NCI-H2171 (cell line): ENCODE measurements around the gene COL18A1.
A peak's percentile ranks its signal among the peaks of the same experiment; 100 is the strongest.

ENCODE experiments used
- DNase-seq: peaks from one replicate; lab custom pipeline; 2025; lab: John Stamatoyannopoulos, UW

Gene COL18A1

DNA sequence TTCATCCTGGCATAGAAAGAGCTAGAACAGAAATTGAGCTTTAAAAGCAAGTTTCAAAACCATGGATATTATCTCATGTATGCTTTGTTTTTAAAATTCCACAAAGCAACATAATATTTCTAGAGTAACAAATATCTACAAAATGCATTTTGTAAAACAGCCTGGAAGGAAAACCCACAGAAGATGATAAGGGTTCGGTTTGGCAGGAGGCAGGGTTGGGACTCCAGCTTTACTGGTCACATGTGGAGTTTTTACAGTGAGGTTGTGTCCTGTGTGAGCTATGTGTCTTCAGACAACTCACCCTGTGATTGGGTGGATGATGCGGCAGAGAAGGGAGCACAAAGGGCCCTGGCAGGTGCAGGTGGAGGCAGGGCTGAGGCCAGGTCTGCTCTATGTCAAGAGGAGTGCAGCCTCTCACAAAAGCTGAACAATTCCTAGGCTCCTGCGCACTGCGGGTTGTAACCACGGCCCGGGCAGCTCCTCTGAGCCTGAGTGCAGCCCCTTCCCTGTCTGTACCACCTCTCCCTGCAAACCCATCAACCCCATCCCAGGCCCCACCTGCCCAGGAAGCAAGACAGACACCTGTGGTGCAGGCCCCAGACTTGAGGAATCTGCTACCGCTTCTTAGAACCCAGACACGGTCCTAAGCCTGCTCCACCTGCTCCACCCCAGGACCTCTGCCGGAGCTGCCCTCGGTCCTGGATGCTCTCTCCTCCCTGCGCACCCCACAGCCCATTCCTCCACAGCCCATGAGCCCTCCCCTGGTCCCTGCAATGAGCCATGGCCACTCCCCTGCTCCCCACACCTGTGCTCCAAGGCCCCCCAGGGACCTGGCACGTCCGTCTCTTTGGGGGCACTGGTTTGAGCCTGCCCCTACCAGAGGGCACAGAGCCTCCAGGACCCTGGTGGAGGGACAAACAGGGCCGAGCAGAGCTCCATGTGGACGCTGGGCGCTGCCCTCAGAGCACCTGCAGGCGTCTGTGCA lies 2.8 kb upstream of the COL18A1 start:
- DNase-seq = no peak

DNA sequence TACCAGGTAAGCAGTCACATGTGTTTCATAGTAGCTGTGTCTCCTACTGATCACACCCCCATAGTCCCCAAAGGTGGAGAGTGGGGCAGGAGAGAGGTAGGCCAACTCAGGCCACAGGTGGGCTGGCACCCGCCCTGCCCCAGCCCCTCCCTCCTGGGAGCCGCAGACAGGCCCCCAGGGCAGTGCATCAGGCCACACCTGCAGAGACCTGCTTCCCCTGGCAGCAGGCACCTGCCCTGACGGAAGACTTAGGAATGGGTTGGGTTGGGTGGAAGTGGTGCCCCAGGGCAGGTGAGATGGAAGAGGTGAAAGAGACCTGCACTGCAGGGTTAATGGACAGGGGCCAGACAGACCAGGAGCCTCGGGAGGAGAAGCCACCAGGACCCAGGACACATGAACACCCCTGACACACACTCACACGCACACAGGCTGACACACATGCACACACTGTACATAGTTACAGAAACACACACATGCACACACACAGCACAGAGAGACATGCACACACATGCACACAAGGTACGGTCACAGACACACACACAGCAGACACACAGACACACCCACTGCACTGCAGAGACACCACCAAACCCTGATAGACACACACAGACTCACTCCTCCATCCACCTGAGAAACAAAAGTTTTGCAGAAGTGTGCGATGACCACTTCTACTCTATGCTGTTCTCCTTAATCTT lies 1.7 kb upstream of the COL18A1 start:
- DNase-seq = no peak

DNA sequence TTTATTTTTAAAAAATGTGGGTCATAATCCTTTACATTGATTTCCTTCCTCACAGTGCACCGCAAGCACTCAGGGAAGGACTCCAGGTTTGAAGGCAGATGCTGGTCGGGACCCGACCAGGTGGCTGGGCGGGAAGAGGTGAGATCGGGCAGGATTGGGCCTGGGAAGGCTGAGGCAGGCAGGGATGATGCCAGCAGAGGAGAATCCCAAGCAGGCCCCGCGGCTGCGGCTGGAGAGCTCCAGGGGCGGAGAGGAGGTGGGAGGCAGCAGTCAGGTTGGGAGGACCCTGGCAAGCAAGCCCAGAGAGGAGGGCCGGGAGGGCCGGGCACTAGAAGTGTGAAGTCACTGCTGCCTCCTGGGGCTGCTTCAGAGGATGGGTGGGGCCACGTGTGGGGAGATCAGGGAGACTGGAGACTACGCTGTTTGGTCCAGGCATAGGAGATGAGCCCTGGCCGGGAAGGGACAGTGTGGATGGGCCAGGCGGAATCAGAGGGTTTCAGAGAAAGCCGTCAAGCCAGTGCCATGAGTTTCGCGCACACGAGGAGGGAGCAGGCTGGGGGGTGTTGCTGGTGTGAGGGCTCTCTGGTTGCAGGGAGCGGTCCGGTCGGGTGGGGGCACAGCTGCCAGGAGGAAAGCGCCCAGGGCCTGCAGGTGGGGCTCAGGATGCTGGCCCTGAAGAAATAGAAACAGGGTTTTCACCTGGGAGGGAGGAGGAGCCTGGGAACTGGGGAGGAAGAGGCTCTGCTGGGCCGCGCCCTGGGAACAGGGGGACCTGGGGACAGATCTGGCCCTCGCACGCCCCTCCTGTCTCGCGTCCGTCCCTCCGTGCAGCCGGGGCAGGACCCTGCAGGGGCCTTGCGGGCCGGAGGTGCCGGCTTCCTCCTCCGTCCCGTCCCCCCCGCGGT lies 888 bp upstream of the COL18A1 start:
- DNase-seq = peak; percentile 67

DNA sequence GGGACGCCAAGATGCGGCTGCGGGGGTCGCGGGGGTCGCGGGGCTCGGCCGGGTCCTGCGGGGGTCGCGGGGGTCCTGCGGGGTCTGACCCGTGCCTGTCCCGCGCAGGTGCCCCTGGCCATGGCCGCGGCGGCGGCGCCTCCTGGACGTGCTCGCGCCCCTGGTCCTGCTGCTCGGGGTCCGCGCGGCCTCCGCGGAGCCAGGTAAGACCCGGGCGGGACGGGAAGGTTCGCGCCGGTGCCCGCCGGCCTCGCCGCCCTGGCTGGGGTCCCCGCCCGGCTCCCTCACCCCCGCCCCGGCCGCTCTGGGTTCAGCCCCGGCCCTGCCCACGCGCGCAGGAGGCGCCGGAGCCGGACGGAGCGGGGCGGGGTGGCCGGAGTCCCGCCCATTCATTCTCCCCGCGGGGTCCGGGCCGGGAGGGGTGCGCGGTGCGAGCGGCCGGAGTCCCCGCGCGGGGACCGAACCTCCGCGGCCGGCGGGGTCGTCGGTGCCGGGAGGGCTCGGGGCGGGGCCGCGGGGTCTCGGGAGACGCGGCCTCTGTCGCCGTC lies 380 bp downstream of the COL18A1 start:
- no peak for DNase-seq

DNA sequence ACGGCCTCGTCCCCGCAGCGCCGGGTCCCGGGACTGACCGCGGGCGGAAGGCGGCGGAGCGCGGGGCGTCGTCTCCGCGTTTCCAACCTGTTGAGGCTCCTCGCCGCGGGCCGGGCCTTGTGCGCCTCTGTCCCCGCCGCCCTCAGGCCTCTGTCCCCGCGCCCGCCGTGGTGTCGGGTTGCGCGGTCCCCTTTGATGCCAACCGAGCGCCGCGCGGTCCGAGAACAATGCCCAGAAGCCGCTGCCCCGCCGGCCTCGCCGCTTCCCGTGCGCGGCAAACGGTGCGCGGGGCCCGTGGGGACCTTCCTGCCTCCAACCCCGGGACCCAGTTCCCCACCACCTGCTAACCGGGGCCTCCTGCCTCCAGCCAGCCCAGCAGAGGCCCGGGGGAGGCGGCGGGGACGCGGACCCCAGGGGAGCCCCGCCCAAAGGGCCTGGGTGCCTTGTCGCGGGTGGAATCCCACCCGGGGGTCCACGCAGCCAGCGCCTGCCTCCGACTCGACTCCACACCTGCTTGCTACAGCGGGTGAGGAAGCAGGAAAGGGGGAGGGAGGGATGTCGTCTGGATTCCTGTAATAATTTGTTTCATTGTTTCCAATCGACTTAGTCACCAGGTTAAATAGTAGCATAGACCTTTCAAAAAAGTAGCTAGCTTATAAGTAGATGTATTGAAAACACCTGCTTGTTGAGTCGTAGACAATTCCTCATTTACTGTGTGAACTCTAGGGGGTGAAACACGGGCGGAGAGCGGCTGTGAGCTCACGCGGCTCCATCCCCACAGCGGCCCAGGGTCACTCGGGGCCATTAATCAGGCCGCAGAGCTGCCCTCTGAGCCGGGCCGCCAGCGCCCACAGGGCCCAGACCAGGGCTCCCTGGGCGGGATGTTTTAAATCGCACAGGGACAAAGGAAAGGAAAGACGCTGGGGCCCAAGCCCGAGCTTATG lies 1.1 kb downstream of the COL18A1 start:
- DNase-seq = no peak

DNA sequence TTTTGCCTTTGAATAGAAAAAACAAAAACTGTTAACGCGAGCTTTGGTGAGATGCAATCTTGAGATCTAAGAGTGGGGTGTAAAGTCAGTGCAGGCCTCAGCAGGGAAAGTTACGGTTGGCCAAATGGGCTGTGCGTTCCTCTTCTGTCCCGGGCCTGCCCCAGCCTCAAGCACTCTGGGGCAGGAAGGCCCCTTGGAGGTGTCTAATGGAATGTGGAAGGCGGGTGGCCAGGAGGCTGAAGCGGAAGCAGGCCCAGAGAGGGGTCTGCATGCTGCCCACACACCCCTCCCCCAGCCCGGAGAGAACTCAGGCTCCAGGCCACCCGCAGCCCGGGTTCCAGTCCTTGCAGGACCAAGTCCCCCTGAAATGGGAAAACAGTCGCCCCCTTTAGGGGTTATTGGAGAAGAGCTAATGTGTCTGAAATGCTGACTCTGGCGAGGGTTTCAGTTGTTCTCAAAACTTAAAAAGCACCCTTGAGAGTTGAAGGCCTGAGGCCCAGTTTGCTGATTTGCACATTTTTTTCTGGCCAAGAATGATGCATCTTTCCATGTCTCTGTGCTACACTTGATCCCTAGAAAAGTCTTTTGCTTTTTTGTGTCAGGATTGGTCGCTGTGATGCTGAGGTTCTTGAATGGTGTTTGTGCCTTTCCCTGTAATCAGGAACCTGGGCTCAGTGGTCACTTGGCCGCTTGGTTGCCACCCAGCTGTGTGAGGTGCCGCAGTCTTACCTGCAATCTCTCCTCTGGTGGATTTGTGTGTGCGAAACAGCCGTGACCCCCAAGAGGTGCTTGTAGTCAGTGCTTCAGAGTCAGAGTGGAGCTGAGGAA lies 2.0 kb downstream of the COL18A1 start:
- no peak for DNase-seq

DNA sequence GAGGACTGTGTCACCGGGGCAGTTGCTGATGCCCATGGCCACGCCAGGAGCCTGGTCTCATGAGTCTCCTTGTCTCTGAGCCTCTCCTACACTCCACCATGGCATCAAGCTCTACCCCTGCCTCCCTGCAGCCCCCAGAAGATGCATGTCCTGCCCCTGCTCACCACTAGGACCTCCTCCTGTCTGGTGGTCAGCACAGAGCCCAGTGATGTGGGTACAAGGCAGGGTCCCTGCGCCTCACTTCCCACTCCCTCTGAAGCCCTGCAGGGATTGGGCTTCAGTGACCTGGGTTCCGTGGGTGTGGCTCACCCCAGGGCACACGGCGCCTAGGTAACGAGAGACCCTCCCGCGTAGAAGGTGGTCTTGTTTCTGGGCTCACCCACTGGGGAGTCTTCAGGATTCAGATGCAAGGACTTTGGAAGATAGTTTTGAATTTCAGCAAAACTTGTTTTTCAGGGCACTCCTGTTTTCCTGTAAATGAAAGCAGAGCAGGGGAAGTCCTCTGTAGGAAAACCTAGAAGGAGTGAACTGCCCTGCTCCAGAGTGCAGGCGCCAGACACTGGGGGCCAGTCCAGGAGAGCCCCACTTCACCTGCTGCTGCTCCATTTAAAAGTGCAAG lies 2.8 kb downstream of the COL18A1 start:
- DNase-seq = no peak

DNA sequence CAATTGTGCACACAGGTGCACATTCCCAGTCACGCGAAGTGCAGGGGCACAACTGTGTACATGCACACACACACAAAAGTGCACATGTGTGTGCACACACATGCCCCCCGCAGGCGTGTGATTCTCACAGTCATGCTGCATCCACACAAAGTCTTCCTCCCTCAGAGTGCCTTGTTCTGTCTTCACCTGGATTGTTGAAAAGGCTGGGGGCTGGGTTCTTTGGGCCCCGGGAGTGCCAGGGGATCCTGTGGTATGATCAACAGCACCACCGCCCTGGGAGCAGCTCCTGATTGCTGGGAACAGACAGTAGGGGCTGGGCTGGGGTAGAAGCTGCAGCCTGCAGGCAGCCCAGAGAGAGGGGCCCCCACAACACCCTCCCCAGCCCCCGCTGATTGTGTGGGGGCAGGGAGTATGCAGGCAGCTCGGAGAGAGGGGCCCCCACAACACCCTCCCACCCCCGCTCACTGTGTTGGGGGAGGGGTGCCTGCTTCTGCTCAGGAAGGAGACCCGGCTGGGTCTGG lies 3.4 kb downstream of the COL18A1 start:
- no peak for DNase-seq

DNA sequence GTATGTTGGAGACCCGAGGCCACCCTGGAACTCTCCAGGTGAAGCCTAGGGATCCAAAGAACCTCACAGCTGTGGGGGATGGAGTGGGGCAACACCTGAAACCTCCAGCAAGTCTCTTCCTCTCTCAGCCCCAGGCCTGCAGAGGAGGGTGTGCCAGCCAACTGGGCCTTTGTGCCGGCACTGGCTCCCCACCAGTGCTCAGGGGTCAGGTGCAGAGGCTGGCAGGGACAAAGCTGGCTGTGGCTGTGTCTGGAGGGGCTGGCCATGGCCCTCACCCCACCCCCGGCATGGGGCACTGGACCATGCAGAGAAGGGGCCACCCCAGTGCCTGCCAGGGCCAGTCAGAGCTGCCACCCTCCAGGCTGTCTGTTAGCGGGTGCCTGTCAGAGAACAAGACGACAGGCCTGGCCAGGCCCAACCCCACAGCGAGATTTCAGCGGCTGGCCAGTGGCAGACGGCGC lies 3.9 kb downstream of the COL18A1 start:
- DNase-seq = no peak

DNA sequence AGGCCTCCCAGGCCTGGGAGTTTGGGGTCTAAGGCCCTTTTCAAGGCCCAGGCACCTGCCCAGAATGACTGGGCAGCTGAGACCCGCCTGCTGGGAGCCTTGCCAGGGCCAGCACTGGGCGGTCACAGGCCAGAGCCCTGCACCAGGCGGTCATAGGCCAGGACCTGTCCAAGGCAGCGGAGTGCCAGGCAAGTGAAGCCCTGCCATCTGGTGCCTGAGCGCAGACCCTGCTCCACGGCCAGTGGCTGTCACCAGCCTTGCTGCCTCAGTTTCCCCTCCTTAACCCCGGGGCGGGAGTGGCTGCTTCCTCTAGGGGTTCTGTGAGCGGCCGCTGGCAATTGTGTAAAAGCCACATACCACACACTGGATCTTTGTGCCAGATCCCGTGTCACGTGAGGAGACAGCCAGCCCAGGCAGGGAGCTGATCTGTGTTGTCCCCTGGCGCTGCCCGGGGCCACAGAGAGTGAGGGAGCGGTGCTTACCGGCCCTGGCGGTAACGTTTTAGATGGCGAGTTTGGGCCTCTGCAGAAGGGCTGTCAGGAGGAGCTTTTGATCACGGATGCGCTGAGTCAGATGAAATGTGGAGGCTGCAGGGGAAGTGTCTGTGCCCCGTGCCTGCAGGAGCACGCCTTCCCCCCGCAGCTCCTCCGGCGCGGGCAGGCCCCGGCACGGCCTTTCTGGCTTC lies 4.6 kb downstream of the COL18A1 start:
- no peak for DNase-seq

DNA sequence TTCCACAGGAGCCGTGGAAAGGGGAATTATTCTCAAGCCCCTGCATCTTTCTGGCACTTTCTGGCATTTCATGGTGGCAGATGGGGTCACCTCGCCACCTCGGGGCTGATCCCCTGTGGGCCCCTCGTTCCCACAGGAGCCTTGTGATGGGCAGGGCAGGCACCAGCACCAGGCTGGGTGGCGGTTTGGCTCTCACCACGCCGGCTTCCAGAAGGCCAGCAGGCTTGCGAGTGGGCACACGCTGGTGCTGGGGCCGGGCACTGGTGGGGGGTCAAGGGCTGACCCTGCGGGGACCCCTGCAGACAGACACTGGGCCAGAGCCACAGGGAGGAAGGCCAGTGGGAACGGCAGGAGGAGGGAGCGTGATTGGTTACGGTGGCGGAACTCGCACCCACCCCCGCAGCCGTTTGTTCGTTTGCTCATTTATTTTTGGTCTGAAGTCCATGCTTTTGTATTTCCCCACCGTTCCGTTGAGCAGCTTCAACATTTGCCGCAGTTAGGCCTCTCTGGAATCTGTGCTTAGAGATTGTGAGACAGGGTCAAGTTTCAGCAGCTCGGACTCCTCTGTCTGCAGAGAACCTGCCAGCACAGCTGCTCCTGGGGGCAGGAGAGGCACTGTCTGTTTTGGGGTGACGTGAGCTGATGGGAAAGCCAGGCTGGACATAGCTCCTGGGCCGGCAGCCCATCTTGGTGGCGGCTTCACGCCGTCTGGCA lies 5.3 kb downstream of the COL18A1 start:
- no peak for DNase-seq

DNA sequence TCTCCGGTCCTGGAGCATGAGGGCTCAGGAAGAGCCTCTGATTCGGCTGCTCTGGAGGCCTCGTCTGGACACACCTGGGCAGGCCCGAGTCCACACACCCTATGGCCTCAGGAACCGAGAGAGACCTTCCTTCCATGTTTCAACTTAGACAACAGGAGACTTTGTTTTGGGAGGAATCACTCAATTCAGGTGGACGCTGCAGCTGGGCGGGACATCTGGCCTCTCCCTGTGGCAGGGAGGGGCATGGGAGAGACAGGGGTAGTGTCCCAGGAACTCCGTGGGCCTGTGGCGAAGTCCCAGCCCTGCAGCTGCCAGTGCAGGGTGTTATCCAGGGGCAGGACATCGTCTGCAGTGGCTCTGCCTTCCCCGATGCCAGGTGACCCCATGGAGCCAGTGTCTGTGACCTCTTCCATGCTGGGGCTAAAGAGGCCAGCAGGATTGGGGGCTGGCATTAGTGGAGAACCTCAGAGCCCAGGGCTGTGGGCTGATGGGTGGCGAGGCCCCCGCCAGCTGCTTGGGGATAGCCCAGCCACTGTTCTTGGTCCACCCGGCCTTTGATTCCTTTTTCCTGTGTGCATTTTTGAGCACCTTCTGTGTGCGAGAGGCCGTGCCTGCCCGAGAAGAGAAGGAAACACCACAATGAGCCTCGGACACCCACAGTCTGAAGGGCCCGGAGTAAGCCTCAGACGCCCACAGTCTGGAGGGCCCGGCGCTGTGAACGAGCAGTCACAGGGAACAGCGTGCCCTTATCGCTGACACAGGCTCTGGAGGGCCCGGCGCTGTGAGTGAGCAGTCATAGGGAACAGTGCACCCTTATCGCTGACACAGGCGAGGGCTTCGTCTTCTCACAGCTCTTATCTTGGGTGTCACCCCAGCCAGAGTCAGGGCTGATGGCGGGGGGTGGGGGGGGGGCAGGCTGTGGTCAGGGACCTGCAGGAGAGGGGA lies 6.2 kb downstream of the COL18A1 start:
- no peak for DNase-seq

DNA sequence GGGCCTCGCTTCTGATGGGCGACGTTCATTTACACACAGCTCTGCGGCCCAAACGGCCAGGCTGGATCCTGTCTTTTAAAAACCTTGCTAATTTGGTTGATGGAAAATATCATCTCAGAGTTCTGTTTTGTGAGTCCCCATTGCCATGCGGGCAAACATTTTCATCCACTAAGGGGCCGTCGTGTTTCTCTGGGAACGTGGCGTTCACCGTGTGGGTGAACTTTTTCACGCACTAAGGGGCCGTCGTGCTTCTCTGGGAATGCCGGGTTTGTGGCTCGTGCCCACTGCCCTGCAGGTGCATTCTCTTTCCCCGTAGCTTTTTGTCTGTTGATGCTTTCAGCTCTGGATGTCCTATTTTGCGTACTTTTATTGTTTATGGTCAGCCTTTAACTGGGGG lies 6.8 kb downstream of the COL18A1 start:
- DNase-seq = no peak

DNA sequence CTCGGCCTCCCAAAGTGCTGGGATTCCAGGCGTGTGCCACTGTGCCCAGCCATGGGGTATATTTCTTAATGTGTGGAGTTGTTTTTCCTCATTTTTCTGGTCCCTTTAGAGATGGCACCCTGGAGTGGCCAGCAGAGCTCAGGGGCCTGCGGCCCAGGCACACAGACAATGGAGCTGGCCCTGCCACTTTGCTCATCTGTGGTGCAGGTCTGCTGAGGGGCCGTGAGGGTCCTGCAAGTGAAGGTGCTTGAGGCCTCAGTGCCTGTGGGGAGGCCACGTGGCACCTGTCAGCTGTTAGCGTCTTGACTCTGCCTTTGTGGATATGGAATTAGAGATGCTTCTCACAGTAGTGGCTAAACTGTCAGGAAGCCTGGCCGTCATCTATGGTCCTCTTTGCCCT lies 7.5 kb downstream of the COL18A1 start:
- DNase-seq = no peak

DNA sequence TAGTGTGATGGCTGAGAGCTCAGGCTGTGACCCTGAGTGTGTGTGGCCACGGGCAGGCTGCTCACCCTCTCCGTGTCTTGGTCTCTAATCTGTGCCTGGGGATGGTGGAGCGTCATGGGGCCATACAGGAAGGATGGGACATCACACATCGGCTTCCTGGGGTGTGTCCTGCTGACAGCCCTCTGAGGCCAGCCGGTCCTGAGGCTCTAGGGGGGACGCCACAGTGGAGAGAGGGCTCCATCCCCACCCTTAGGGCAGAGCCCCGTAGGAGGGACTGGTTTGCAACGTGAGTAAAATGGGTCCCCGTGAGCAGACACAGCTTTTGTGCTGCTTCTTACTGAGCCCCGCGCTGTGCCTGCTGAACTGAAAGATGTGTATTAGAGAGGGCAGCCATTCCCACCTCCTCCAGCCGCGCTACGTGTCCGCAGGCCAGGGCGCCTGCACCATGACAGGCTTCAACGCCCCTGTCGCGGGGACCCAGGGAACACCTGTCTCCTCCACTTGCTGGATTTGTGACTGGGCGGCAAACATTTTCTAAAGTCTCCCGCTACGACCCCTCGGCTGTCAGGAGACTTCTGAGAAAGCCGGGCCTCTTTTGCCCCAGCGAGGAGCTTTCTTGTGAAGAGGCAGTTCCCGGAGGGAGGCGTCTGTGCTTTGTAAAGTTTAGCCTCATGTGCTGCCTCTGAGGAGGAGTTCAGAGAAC lies 8.1 kb downstream of the COL18A1 start:
- DNase-seq = no peak

DNA sequence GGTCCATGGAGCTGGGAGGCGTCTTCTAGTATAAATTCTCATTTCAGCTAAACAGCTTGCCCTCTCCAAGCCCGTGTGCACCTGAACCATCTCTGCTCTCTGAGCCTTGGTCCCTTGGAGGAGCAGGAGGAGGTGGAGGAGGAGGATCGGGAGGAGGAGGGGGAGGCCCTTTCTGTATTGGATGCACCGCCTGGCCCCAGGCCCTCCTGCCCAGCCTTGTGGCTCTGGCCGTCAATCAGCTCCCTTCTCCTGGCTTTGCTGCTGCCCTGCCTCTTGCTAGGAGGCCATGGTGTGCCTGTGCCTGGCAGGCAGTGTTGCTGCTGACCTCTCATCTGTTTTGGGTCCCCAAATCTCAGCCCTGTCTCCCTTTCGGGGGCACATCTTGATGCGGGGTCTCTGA lies 9.0 kb downstream of the COL18A1 start:
- no peak for DNase-seq
